ENCODE results near the gene RAB26.
A peak's percentile ranks its signal among the peaks of the same experiment; 100 is the strongest.
"Not testable (repeated sequence)": the region's sequence is repeated elsewhere in the genome, so short reads cannot be mapped to it uniquely, and the experiment has no call there.

The RAB26 gene

DNA sequence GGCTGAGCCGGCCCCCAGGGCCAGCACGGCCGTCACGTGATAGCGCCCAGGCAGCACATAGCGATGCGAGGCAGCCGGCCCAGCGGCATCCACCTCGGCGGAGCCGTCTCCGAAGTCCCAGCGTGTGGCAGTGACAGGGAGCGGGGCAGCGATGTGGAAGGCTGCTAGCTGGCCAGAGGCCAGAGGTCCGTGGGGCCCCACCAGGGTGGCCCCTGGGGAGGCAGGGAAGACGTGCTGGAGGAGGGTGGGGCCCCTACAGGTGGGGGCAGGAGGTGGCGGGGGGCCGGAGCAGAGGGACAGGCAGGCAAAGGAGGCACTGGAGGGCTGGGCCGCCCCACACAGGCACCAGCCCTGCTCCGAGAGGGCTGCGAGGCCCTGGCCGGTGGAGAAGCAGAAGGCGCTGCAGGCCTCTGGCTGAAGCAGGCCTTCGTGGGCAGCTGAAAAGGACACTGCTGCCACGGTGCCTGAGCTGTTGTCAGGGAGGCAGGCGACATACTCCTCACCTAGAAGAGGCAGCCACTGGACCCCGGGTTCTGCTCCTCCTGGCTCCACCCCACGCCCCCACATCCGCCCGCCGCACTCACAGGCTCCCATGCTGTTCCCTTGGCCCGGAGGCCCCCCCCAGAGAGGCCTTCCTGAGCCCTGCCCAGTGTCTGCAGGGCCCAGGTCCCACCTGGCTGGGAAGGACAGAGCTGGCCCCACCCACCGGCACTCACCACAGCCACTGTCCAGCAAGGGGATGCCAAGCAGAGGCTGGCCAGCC is 30.3 kb upstream of the RAB26 start:
- DNase-seq, result not testable (repeated sequence)

DNA sequence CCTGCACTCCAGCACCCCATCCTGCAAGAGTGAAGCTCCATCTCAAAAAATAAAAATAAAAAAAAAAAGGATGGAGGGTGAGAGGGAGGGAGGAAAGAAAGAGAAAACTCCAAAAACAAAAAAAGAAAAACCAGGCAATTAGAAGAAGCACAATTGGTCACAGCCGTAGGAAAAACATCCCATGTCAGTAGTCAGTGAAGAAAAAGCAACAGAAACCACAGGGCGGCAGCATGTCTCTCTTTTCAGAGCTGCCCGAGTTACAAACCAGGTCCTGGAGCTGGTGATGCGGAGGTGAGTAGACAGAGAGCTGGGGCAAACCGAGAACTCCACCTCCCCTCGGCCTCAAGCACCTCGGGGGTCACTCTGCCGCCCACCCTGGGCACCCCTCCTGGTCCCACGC is 27.1 kb upstream of the RAB26 start:
- DNase-seq, result not testable (repeated sequence)

DNA sequence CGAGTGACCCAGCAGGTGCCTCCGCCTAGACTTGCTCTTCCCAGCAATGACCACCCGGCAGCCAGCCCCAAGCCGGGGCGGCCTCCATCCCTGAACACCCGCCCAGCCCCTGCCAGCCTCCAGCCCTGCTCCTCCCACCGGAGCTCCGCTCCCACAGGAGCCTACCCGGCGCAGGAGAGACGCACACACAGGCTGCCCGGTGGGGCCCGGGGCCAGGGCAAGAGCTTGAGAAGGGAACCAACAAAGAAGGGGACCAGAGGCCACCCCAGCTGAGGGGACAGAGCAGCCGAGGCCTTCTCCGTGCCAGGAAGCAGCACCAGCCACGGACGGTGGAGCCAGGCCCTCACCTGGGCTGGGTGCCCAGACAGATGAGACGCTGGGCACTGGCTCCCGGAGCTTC is 26.6 kb upstream of the RAB26 start:
- DNase-seq, result no peak

DNA sequence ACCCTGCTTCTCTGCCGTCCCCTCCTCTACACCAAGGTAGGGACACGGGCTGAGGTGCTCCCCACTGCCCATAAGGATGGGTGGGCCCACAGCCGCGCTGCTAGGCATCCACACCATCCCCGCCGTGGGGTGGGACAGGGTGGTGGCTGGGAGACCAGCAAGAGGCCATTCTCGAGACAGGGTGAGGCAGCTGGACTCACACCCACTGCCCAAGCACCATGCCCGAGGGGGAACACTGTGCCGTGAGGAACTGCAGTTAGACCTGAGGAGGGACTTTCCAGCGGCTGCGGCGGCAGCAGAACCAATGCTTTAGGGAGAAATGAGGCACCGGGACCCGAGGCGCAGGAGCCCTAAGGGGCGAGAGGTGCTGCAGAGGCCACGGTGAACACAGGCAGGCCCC is 26.0 kb upstream of the RAB26 start:
- DNase-seq, result no peak

DNA sequence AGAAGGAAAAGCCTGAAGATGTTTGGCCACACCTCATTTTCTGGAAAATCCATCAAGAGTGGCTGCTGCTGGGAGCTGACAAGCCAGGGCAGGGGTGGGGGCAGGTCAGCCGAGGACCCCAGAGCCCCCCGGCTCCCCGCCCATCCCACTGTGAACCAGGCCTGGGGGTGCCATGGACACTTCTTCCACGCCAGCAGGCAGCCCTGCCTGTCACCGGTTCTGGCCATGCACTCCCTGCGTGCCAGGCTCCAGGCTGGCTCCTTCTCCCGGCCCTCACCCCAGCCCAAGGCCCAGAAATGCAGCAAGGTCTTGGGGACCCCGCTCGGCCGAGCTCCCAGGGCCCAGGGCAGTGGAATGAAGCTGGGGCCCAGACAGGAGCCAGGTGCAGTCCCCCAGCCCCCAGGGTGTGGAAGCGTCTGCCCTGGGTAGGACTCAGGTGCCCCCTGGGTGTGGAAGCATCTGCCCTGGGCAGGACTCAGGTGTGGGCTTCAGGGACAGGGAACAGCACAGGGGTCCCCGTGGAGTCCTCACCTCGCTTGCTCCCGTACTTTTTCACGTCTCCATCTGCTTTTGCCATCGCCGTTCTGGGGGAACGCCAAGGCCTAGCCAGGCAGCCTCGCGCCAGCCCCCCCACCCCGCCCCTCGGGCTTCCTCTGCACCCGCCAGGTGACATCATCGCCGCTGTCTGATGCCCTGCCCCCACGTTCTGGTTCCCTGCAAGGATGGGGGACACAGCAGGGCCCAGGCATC is 25.3 kb upstream of the RAB26 start:
- not testable (repeated sequence) for DNase-seq

DNA sequence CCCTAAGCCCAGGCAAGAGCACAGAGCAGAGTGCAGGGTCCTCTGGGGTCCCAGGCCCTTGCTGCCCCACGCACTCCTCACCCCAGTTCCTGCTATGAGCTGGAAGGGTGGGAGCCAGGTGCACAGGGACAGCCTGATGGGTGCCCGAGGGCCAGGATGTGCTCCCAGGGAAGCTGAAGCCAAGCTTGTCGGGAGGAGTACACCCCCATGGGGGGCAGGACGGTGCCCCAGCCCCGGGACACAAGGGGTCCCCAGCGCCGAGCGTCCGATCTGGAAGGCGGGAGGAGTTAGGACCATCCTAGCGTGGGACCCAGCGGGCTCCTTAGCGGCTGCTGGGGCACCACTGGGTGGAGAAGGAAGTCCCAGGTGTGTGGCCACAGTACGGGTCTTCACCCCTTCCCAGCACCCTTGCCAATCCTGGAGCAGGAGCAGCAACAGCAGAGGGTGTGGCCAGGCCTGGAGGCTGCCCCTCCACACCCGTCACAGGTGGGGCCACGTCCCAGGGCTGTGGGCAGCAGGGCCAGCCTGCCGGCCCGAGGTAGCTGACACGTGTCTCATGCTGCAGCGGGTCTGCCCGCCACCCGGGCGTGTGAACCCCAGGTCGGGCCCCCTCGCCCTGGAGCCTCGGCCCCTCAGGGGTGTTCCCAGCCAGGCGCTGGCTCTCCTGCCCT is 24.6 kb upstream of the RAB26 start:
- not testable (repeated sequence) for DNase-seq

DNA sequence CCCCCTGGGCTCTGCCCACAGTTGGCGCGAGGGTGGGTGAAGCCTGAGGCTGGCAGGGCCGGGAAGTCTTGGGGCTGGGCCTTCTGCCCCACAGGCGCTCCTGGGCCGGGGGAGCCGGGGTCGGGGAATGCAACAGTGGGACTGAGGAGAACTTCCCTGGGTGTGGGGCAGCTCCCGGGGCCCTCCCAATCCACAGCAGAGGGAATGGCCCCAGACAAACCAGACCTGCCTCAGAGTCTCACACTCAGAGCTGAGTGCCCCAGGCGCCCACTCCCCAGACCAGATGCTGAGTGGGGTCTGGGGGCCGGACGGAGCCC is 24.1 kb upstream of the RAB26 start:
- not testable (repeated sequence) for DNase-seq

DNA sequence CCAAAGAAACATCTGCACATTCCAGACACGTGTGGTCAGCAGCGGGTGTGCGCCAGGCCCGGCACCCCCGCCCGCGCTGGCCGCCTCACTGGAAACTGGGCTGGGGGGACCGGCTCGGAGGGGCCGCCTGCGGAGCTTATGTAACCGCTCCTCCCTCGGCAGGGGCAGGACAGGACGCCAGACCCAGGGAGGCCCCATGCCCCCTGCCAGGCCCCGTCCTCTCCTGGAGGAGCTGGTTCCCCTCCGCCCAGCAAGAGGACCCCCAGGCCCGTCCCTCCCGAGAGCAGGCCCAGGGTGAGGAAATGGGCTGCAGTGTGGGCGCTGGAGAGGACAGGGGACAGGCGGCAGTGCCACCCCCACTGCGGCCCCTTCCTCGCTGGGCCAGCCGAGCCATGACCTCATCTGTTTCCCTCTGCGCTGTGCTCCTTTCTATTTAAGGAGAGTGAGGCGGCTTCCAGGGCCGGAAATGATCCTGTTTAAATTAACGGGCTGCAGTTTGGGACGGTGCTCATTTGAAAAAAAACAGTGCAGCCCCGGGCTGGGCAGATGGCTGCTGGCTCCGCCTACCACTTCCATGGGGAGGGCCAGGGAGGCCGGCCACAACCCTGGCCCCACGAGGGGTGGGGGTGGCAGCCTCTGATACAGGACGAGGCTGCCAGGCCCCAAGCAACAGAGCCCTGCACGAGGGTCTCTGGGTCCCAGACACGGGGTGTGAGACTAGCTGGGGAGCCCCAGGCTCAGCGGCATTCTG is 23.6 kb upstream of the RAB26 start:
- not testable (repeated sequence) for DNase-seq

DNA sequence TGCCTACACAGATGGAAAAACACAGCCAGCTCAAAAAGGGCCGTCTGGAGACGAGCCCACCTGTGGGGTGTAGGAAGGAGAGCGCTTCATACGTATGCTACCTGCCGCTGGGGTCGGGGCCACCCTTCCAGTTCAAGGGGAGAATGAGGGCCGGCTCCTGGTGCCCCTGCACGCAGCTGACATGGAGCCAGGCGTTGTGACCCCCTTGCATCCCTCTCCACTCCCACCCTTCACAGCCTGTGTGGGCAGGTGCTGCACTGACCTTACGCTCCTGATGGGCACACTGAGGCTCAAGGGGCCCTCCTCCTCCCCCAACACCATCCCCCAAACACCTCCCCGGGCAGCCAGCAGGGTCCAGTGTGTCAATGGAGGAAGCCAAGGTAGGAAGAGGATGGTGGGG is 22.8 kb upstream of the RAB26 start:
- DNase-seq, result not testable (repeated sequence)

DNA sequence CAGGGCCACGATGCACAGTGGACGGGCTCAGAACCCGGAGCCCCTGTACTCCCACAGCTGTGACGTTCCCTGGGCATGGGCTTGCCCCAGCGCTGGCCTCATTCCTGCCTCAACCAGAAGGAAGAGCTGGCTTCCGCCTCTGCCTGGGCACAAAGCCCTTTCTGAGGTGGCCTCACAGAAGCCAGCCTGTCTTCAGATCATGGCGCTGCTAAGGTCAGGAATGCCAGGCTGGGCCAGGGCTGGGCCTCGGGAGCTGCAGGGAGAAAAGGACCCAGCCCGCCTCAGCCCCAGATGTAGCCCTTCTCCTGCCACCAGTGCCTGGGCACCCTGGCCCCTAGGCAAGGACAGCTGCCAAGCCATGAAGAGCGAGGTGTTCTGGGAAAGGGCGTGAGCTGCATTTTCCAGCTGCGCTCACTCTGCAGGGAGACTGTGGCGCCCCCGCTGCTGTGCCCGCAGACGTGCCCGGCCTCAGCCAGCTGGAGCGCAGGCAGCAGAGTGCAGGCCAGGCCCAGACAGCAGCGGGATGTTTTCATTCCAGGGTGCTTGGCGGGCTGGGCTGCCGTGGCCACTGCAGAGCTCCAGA is 22.2 kb upstream of the RAB26 start:
- not testable (repeated sequence) for DNase-seq

DNA sequence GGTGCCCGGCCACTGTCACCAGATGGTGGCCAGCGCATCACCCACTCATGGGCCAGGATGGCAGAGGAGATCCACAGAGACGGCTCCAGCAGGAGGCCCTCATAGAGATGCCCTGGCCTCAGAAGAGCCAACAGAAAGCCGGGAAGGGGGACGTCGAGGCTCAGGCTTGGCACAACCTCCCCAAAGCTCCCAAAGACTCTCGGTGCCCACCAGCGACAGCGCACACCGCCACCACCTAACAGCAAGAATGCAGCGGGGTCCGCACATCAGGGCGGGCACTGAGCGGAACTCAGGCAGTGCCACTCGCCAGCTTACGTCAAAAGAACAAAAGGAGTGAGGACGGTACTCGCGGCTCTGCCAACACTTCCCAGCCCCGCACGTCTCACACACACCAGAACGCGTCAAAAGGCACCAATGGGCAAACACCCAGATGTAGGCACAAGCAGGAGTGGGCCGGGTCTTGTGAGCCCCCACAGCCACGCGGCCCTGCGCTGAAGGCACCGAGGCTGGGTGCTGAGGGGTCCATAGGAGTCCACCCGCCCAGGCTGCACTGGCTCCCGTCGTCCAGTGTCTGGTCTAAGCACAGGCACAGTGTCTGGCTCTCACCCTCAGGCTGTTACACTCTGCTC is 21.4 kb upstream of the RAB26 start:
- not testable (repeated sequence) for DNase-seq

DNA sequence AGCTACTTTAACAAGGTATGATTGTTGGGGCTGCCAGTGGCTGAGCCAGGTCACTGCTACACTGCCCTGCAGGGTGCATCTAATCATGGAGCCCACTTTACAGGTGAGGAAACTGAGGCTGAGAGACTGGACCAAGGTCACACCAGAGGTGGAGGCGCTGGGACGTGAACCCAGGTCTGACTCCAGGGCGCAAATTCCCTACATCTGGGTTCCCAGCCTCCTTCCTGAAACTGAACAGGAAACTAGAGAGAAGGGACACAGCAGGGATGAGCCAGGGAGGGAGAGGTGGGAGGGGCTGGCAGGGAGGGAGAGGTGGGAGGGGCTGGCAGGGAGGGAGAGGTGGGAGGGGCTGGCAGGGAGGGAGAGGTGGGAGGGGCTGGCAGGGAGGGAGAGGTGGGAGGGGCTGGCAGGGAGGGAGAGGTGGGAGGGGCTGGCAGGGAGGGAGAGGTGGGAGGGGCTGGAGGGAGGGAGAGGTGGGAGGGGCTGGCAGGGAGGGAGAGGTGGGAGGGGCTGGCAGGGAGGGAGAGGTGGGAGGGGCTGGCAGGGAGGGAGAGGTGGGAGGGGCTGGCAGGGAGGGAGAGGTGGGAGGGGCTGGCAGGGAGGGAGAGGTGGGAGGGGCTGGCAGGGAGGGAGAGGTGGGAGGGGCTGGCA is 20.7 kb upstream of the RAB26 start:
- not testable (repeated sequence) for DNase-seq

DNA sequence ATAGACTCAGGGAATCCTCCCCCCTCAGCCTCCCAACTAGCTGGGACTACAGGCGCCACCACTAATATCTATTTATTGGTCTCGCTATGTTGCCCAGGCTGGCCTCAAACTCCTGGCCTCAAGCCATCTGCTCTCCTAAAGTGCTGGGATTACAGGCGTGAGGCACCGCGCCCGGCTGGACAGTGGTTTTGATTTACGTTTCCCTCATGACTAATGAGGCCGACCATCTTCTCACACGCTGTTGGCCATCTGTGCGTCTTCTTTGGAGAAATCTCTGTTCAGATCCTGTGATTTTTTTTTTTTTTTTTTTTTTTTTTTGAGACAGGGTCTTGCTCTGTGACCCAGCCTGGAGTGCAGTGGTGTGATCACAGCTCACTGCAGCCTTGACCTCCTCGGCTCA is 19.2 kb upstream of the RAB26 start:
- DNase-seq, result not testable (repeated sequence)

DNA sequence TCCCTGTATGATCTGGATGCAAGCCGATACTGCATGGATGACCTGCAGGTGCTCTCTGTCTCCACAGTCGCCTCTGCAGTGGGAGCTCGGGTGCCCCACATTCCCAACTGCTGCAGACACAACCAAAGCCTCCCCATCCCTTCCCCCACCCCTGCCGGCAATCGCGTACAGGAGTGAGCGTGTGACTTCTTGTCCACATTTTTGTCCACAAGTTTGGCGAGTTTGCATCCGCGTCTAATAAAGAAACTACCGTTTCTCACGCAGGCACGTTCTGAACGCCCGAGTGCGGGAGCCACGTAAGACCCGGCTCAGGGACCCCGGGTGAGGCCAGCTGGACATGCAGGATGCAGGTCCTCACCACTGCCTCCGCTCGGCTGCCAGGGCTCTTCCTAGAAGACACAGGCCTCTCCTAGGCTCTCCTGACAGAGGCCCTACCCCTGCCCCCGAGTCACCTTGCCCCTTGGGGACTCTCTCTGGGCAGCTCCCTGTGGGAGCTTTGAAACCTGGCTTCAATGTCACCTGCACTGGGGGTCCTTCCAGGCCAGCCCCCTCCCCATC is 18.5 kb upstream of the RAB26 start:
- not testable (repeated sequence) for DNase-seq

DNA sequence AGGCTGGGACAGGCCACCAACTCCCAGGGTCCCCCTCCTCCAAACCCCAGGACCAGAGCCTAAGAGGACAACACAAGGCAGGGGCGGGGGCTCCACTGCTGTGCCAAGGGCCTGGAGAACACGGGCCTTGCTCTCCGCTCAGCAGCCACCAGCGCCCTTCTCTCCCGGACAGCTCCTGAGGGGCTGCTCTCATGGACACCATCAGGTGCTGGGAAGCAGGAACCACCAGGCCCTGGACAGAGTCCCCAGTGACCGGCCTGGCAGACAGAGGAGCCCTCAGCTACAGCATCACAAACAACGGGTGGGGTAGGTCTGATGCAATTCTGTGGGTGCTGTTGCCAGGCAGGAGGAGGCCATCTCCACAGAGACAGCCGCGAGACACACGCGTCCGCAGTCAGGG is 14.6 kb upstream of the RAB26 start:
- not testable (repeated sequence) for DNase-seq

DNA sequence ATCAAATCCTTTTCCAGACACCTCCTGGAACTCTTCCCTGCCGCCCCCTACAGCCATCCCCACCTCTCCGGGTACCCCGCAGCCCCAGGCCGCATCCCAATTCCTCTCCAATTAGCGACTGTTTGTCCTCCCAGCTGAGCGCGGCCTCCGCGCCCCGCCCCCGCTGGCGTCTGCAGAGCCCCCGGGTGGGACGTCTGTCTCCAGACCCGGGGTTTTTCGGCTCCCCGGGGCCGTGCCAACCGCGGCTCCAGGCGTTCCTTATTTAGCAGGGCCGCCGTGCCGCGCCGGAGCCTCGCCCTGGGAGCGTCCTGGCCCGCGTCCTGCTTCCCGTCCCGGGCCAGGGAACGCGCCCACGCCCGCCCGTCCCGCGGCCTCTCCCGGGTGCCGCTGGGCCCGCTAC is 13.4 kb upstream of the RAB26 start:
- not testable (repeated sequence) for DNase-seq

DNA sequence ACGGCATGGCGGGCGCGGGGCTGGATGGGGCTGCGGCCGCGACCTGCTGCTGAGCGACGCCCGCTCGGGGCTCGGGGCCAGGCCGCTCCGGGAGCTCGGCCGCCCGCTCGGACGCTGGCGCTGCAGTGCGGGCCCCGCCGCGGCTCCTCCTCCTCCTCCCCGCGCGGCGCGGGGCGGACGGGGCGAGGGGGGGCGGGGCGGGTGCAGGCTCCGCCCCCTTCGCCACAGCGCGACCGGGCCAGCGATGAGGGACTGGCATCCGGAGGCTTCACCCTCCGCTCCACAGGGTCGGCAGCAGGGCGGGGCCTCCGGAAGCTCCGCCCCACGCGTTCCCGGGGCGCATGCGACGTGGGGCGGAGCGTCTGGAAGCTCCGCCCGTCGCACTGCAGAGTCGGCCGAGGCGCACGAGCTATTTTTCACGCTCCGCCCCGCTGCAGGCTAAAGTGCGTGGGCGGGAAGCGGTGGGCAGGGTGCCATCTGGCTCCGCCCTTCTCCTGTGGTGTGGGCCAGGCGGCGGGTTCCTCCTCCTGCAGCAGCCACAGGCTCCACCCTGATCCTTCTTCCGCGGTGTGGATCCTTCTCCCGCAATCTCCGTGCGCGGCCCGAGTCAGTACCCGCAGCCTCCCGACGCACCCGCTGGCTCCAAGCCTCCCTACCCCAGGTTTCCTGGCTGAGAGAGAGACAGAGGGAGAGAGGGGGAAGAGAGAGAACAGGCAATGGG is 12.5 kb upstream of the RAB26 start, which contains the start of gene PKD1:
Gene PKD1, minus strand, starts transcription at position 129 of the 721 bp plus-strand sequence. CDS start 209 bp downstream, outside the sequence.
- peak; percentile 98 for DNase-seq

DNA sequence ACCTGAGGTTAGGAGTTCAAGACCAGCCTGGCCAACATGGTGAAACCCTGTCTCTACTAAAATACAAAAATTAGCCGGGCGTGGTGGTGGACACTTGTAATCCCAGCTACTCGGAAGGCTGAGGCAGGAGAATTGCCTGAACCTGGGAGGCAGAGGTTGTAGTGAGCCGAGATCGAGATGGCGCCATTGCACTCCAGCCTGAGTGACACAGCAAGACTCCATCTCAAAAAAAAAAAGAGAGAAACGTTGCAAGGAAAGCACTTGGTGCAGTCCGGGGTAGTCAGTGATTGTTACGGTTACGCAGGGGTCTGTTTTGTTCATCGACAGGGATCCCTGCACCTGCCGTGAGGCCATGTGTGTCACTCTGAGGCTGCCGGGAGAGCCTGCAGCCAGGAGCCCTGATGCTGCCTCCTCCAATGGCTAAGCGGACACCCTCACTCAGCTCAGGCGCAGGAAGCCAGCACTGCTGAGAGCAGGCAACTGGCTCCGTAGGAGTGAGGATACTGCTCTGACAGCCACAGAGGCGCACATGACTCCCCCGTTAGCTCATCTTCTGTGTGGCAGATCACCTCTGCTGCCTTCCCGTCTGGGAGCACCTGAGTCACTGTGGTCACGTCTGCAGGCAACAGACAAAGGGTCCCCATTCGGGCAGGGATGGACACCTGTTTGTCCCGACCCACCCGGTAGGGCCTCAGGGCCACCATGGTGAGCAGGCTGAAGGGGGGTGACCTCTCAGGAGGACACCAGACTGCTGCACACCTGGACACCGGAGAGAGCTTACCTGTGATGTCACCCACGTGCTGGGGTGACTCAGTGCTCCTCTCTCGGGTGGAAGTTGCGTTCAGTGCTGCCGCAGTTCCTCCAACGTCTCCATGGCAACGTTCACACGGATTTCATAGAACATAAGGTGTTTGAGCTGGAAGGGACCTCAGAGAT is 5.2 kb upstream of the RAB26 start:
- DNase-seq, result no peak

DNA sequence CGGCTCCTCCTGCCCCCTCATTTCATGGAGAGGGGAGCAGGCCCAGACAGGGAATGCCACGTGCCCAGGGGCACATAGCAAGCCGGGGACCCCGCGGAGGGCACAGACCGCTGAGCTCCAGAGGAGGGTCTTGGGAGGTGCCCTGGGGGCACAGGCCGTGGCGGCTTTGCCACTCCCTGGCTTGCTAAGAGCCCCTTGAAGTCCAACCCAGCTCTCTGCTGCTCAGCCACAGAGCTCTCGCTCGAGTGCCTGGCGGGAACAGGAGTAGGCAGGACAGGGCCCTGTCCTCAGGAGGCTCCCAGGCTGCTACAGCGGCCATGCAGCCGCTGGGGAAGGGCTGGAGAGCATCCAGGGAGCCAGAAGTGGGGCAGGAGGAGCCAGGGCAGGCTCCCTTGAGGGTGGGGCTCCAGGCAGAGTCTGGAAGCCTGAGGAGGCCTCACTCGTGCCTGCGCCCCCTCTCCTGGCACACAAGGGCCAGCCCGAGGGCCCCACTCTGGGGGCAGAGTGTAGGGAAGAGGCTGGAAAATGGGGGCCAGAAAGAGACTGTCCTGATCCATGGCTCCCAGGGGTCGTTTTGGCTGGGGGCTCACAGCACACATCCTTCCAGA is 4.4 kb upstream of the RAB26 start:
- no peak for DNase-seq
